Articular chondrocyte of knee joint (primary cell): ENCODE data around the gene FANCM. TPM values are rescaled to one million over a fixed set of nuclear protein-coding genes. Genes with fewer than 3 reads are reported as not detected.

Experiments
- small RNA-seq: library from RNA; depleted of rRNA; stranded (forward); fragments of <200 nt; gene quantifications from one replicate; pipeline ENCODE3, GENCODE V24; 2012
- total RNA-seq: library from RNA; depleted of rRNA; stranded (reverse); fragments of >200 nt; gene quantifications from 2 replicates; pipeline ENCODE4 v1.2.3, GENCODE V29; 2012

FANCM gene, protein sequence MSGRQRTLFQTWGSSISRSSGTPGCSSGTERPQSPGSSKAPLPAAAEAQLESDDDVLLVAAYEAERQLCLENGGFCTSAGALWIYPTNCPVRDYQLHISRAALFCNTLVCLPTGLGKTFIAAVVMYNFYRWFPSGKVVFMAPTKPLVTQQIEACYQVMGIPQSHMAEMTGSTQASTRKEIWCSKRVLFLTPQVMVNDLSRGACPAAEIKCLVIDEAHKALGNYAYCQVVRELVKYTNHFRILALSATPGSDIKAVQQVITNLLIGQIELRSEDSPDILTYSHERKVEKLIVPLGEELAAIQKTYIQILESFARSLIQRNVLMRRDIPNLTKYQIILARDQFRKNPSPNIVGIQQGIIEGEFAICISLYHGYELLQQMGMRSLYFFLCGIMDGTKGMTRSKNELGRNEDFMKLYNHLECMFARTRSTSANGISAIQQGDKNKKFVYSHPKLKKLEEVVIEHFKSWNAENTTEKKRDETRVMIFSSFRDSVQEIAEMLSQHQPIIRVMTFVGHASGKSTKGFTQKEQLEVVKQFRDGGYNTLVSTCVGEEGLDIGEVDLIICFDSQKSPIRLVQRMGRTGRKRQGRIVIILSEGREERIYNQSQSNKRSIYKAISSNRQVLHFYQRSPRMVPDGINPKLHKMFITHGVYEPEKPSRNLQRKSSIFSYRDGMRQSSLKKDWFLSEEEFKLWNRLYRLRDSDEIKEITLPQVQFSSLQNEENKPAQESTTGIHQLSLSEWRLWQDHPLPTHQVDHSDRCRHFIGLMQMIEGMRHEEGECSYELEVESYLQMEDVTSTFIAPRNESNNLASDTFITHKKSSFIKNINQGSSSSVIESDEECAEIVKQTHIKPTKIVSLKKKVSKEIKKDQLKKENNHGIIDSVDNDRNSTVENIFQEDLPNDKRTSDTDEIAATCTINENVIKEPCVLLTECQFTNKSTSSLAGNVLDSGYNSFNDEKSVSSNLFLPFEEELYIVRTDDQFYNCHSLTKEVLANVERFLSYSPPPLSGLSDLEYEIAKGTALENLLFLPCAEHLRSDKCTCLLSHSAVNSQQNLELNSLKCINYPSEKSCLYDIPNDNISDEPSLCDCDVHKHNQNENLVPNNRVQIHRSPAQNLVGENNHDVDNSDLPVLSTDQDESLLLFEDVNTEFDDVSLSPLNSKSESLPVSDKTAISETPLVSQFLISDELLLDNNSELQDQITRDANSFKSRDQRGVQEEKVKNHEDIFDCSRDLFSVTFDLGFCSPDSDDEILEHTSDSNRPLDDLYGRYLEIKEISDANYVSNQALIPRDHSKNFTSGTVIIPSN (N-terminal part only)
- total RNA-seq: 9.3 and 10.2 TPM in 2 replicates

DNA sequence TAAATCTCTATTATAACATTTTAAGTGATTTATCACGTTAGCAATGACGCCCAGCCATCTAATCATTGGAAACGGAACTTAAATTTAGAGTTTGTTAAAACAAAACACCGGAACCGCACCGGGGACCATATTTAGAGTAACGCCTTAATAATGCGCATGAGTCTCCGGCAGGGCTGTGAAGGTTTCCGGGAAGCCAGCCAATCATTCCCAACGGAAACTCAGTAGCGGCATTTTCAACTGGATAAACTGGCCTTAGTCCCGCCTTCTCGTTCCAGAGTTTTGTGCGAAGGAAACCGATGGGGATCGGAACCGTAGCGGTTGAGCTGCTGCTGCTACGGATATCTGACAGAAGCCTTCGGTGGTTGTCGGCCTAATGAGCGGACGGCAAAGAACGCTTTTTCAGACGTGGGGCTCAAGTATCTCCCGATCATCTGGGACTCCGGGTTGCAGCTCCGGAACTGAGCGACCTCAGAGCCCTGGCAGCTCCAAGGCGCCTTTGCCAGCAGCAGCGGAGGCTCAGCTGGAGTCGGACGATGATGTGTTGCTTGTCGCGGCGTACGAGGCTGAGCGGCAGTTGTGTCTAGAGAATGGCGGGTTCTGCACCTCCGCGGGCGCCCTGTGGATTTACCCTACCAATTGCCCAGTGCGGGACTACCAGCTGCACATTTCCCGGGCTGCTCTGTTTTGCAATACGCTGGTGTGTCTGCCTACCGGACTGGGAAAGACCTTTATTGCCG is at the start of gene FANCM:
FANCM (plus strand) TSS at position 272 of the 737 bp plus-strand sequence; CDS start at position 374, 102 bp downstream.

GRCh38 chr14:45134051-45134958 is 1.4 kb upstream of the FANCM start, which contains the start of gene FKBP3:
FKBP3 (minus strand) TSS chr14:45134481; CDS start chr14:45134456, 25 bp downstream.

Small RNAs within 50 kb of the gene (small RNA-seq; reads per million reads assigned to genes)
- gene RF00151: not detected
- 3,820 reads per million, percentile 100 among the genes with 10 or more reads in this experiment for gene SNORD127

Other genes with a start within 250 kb of the FANCM start
- gene KLHL28, start 174.0 kb upstream of the FANCM start, total RNA-seq: 12.3 and 13.3 TPM in 2 replicates
- gene TOGARAM1, start 173.7 kb upstream of the FANCM start, total RNA-seq: 26.3 and 26.8 TPM in 2 replicates
- 31.7 and 33.2 TPM in 2 replicates for gene PRPF39, start 51.8 kb upstream of the FANCM start, total RNA-seq
- gene FKBP3, start 1.4 kb upstream of the FANCM start, total RNA-seq: 33.9 and 36.8 TPM in 2 replicates
- 37.6 and 40.9 TPM in 2 replicates for gene MIS18BP1, start 117.3 kb downstream of the FANCM start, total RNA-seq